ENCODE data around the gene CAD.
"Not testable (repeated sequence)": the region's sequence is repeated elsewhere in the genome, so short reads cannot be mapped to it uniquely, and the experiment has no call there.

Gene CAD

DNA sequence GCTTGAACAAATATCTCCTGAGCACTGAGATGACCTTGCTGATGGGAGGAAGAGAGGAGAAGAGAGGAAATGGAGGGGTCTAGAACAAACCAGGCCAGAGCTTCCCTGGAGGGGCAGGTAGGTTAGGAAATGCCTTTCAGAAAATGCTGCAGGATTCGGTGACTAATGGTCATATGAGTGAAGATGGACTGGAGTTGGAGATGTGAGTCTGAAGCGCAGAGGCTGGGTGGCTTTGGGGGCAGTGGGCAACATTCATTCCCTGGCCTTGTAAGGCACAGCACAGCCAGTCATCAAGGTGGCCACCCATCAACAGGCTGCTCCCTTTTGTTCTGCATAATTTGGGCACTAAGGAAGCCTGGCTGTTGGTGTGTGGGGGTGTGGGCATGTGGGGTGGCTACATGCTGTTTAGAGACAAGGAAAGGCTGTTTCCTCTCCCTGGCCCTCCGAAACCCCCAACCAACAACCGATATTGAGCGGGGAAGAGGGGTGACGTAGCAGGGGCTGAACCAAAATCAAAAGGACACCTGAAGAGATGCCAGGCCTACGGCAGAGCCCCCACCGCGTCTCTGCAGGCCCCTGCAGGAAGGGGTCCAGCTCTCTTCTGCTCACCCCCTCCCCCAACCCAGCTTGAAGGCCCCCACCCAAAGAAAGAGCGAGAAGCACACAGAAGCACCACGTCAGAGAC, 44.2 kb downstream of the CAD start:
- DNase-seq: no peak

GRCh38 chr2:27261926-27262298, 44.7 kb downstream of the CAD start:
- no peak for DNase-seq

- no peak for DNase-seq
Measured at GRCh38 chr2:27262379-27263286, 45.5 kb downstream of the CAD start, which contains the start of gene SLC30A3. TSS of gene SLC30A3 (minus strand) at chr2:27263047. CDS start at chr2:27262906, 141 bp downstream.

- no peak for DNase-seq
Measured at GRCh38 chr2:27263287-27264252, 46.4 kb downstream of the CAD start.

- DNase-seq: no peak
Measured at GRCh38 chr2:27264253-27264752, 47.1 kb downstream of the CAD start.

- DNase-seq: peak; percentile 16
Measured at GRCh38 chr2:27264753-27265535, 47.8 kb downstream of the CAD start.

DNA sequence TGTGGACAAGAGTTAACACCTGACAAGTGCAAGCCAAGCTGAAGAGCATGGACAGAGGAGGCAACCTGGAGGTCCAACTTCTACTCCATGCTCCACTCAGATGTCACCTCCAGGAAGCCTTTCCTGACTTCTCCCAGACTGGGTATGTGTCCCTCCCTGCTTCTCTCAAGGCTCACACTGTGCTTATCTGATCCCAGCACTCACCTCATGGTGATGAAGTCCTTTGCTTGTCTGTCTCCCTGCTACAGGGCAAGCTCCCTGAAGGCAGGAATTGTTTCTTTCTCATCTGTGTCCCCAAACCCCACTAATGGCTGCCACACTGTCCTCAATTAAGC, 48.3 kb downstream of the CAD start:
- DNase-seq: no peak

DNA sequence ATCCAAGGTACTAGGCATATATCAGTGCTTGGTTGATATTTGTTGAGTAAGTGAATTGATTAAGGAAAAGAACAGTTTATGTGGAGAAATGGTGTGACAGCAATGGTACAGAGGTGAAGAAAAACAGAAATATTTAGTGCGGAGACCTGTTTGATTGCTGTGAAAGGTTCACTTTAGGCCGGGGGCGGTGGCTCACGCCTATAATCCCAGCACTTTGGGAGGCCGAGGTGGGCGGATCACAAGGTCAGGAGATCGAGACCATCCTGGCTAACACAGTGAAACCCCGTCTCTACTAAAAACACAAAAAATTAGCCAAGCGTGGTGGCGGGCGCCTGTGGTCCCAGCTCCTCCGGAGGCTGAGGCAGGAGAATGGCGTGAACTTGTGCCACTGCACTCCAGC, 51.1 kb downstream of the CAD start:
- not testable (repeated sequence) for DNase-seq

GRCh38 chr2:27270131-27270530, 53.0 kb downstream of the CAD start:
- no peak for DNase-seq

DNA sequence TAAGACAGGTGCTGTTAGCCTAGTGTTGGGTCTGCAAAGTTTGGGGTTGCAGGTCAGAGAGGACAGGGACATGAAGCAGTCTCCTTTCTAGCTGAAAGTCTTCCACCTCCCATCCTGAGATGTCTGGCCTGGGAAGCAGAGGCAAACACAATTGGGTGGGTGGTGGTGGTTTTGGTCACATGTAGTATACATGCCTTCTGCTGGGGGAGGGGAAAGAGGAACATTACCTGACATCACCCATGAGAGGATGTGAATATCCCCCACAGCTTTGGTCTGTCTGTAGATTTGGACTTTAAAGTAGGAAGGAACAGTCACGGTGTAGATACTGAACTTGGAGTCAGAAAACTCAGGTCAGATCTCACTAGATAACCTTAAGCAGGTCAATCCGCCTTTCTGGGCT, 53.5 kb downstream of the CAD start:
- no peak for DNase-seq

DNA sequence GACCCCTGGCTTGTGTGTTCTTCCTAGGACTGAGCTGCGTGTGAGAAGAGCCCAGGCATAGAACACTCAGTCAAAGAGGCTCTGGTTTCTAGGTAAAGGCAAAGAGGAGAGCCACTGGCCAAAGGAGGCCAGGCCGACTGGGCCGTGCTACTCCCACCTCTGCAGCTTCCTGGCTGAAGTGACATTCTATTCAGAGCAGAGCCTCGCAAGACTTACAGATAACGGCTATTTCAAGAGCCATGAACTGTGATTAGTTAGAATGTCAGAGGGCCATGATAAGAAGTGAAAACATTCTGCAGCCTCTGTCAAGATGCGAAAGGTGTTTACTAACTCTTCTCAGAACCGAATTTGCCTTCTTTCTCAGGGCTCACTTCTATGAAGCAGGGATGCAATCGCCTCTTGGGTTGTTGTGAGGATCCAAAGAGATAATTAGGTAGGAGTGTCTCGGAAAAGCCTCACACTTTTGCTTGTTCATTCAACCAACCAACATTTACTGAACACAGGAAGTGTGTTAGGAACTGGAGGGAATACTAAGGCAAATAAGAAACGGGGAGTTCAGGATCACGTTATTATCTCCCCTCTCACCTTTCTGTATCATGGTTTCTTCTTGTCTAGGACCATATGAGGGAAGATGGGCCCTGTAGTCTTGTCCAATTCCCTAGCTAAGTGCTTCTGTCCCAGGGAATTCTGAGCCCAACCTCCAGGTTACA, 54.6 kb downstream of the CAD start:
- no peak for DNase-seq

GRCh38 chr2:27272537-27273522, 55.7 kb downstream of the CAD start:
- DNase-seq: not testable (repeated sequence)

DNA sequence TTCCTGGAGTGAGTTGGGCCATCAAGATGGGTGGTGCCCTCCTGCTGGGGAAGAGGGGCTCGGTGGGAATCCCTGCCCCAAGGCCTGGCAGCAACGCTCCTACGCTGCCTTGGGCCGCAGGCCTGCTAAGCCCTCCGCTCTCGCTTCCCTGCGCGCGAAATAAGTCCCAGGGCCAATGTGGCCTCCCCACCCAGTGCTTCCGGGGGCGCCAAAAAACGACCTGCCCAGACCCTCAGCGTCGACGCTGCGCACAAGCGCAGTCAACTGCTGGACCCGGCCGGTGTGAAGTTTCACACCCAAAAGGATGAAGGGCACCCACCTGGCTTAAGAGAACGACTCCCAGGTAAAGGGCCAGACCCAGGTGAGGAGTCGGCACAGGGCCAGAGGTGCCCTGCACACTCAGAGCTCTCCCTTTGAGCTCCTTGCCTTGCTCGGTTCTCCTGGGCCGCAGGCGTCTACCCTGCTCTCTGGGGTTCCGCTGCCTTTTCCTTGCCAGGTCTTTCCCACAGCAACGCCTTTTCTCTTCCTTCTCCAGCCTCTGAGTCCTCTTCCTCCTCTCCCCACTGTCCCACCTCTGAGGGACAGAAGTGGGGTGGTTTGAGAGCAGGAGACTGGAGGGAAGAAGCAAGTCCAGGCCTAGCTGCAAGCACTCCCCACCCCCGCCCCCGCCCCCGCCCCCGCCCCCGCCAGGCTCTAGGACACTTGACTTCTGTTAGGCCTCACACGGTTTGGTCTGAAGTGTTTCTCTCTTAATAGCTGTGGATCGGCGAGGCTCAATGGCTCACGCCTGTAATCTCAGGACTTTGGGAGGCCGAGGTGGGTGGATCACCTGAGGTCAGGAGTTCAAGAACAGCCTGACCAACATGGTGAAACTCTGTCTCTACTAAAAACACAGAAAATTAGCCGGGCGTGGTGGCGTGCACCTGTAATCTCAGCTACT, 58.3 kb downstream of the CAD start, which contains the start of gene DNAJC5G:
TSS of gene DNAJC5G (plus strand) at position 223 of the 940 bp plus-strand sequence. CDS start 1,296 bp downstream, outside the sequence.
- DNase-seq: no peak

DNA sequence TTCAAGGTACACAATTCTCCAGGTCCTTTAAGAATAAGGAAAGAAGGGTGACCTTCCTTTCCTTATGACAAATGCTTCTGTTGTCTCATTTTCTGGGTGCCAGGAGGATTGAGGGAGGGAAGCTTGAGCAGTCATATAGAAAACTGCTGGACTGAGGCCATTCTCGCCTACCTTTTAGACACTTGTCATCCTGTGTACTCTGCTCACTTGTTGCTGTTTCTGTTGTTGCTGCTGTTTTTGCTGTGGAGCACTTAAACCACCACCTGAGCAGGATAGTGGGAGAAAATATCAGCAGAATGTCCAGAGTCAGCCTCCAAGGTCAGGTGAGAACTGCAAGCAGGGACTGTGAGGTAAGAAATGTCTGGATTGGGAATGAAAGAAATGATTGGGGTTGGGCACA, 60.8 kb downstream of the CAD start:
- no peak for DNase-seq

- no peak for DNase-seq
Measured at GRCh38 chr2:27280826-27281225, 63.7 kb downstream of the CAD start.

GRCh38 chr2:27281442-27281841, 64.3 kb downstream of the CAD start:
- DNase-seq: no peak

- no peak for DNase-seq
Measured at GRCh38 chr2:27281855-27282559, 64.8 kb downstream of the CAD start, which contains the start of gene TRIM54. TSS of gene TRIM54 (plus strand) at chr2:27282429. CDS start at chr2:27282732, 303 bp downstream.

- no peak for DNase-seq
Measured at GRCh38 chr2:27282892-27283291, 65.7 kb downstream of the CAD start.
